GM12878 (cell line): Measurements from ENCODE around the gene CFAP90. TPM values are rescaled to one million over a fixed set of nuclear protein-coding genes. Genes with fewer than 3 reads are reported as not detected.

Experiments used
- CHD4 ChIP-seq: fragments of 200-600 bp; sonication (generic); IDR thresholded peaks from 2 replicates; pipeline ENCODE4 v1.6.1; 2016; ENCODE audit warnings: mild to moderate bottlenecking
- EGR1 ChIP-seq, 2 experiments: IDR thresholded peaks; 1 replicate in 1 of 2; 2 replicates in 1 of 2; pipeline ENCODE4 v1.6.1; 2011 to 2012; ENCODE audit warnings: low read depth in 2 of 2, low read length in 2 of 2, borderline replicate concordance in 1 of 2, mild to moderate bottlenecking in 1 of 2, moderate library complexity in 1 of 2
- GATAD2B ChIP-seq: fragments of 450-650 bp; conservative IDR thresholded peaks from 2 replicates; pipeline ENCODE4 v1.6.1; 2017; ENCODE audit warnings: low read depth, mild to moderate bottlenecking, moderate library complexity
- IKZF2 ChIP-seq, 2 experiments: fragments of 450-650 bp; IDR thresholded peaks; 2 replicates each; pipeline ENCODE4 v1.6.1; 2017; ENCODE audit warnings: mild to moderate bottlenecking in 2 of 2, moderate library complexity in 2 of 2
- POLR2AphosphoS5 ChIP-seq: IDR thresholded peaks from 2 replicates; pipeline ENCODE4 v1.6.1; 2011; ENCODE audit warnings: mild to moderate bottlenecking, low read length, inconsistent platforms
- RELA ChIP-seq: fragments of 450-650 bp; IDR thresholded peaks from 2 replicates; pipeline ENCODE4 v1.8.0; 2014; ENCODE audit warnings: borderline replicate concordance; ENCODE audit not compliant: partially characterized antibody
- RELB ChIP-seq: fragments of 450-650 bp; IDR thresholded peaks from 2 replicates; pipeline ENCODE4 v1.6.1; 2017; ENCODE audit warnings: low read depth, mild to moderate bottlenecking, moderate library complexity
- SMAD5 ChIP-seq: IDR thresholded peaks from 2 replicates; pipeline ENCODE4 v1.6.1; 2016; ENCODE audit warnings: antibody characterized with exemption, low read depth
- SUPT20H ChIP-seq: IDR thresholded peaks from 2 replicates; pipeline ENCODE4 v1.6.1; 2011; ENCODE audit warnings: low read depth, mild to moderate bottlenecking, low read length, moderate library complexity, borderline replicate concordance; ENCODE audit not compliant: control insufficient read depth
- SUZ12 ChIP-seq: fragments of 200-600 bp; sonication (generic); IDR thresholded peaks from one replicate; pipeline ENCODE4 v1.6.1; 2018; ENCODE audit warnings: antibody characterized with exemption, mild to moderate bottlenecking; ENCODE audit not compliant: unreplicated experiment
- ZBTB11 ChIP-seq: fragments of 450-650 bp; formaldehyde crosslinking; IDR thresholded peaks from 2 replicates; pipeline ENCODE4 v1.5.0; 2022; ENCODE audit warnings: mild to moderate bottlenecking, missing genetic modification characterization
- ZNF384 ChIP-seq: IDR thresholded peaks from 2 replicates; pipeline ENCODE4 v1.6.1; 2012; ENCODE audit warnings: low read depth, mild to moderate bottlenecking, low read length, improper control_type of control experiment, borderline replicate concordance
- ZNF592 ChIP-seq: fragments of 450-650 bp; IDR thresholded peaks from 2 replicates; pipeline ENCODE4 v1.6.1; 2017; ENCODE audit warnings: mild to moderate bottlenecking, moderate library complexity
- polyA plus RNA-seq, 11 experiments: library from polyadenylated mRNA; depleted of rRNA in 4 of 11; unstranded in 6 of 11; stranded (reverse) in 5 of 11; fragments of >200 nt; fragmentation: Nextera tagmentation in 4 of 11; fragmentation: Illumina TruSeq in 1 of 11; extraction: Ambion mirVana in 4 of 11; extraction: Trizol in 1 of 11; gene quantifications; 1 replicate in 1 of 11; 2 replicates in 10 of 11; pipeline versions ENCODE4 v1.2.1 to v1.2.3, GENCODE V29; 2011 to 2016; ENCODE audit warnings: inconsistent platforms in 2 of 11, missing spikeins in 2 of 11, low read depth in 1 of 11
- total RNA-seq, 4 experiments: library from RNA; depleted of rRNA in 3 of 4; stranded (reverse); fragments of >200 nt in 3 of 4; fragmentation: Illumina TruSeq in 1 of 4; extraction: Trizol in 1 of 4; gene quantifications; 2 replicates each; pipeline versions ENCODE4 v1.2.1 to v1.2.3, GENCODE V29; 2013 to 2021
- TF ChIP-seq, protein P1 (sequence below): IDR thresholded peaks from 2 replicates; pipeline ENCODE4 v1.6.1; 2012; ENCODE audit warnings: low read depth, low read length, improper control_type of control experiment
- TF ChIP-seq, protein P2 (sequence below): fragments of 450-650 bp; IDR thresholded peaks from 2 replicates; pipeline ENCODE4 v1.6.1; 2016; ENCODE audit warnings: mild to moderate bottlenecking

Gene CFAP90
- total and polyA plus RNA-seq, 10 of the 15 experiments (the other 5 are each of a cell fraction or from before 2014, with no cell fraction given), result not detected

DNA sequence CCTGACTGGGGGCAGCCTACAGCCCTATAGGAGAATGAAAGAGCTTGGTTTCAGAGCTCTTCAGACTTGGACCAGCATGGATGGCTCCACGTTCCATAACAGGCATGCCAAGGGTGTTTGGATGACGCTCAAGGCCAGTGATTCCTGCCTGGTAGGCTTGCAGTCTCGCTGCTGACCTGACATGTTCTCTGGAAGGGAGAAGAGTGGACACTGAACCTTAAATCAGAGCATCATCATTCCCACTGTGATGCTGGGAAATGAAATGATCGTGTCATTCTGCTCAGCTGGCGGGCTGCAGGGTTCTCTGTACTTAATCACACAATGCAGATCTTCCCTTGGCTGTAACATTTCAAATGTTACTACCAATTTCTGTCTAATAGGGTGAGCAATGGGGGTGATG, 57.0 kb downstream of the CFAP90 start (continued):
- TF ChIP-seq CHD4 (no peak), ZBTB11 (CRISPR knock-in tag) (no peak), EGR1 (IDR thresholded peaks at IDR 0.05; ENCODE audit: borderline replicate concordance in 1 of 2, low read depth in 2 of 2, low read length in 2 of 2) (no peak), SMAD5 (no peak), SUZ12 (no peak), IKZF2 (IDR thresholded peaks at IDR 0.05) (no peak), ZNF384 (no peak), ZNF592 (no peak), RELA (no peak), POLR2AphosphoS5 (no peak), RELB (no peak), GATAD2B (no peak), SUPT20H (no peak)
- TF ChIP-seq, protein P1, sequence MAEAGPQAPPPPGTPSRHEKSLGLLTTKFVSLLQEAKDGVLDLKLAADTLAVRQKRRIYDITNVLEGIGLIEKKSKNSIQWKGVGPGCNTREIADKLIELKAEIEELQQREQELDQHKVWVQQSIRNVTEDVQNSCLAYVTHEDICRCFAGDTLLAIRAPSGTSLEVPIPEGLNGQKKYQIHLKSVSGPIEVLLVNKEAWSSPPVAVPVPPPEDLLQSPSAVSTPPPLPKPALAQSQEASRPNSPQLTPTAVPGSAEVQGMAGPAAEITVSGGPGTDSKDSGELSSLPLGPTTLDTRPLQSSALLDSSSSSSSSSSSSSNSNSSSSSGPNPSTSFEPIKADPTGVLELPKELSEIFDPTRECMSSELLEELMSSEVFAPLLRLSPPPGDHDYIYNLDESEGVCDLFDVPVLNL, result no peak
- TF ChIP-seq, protein P2, sequence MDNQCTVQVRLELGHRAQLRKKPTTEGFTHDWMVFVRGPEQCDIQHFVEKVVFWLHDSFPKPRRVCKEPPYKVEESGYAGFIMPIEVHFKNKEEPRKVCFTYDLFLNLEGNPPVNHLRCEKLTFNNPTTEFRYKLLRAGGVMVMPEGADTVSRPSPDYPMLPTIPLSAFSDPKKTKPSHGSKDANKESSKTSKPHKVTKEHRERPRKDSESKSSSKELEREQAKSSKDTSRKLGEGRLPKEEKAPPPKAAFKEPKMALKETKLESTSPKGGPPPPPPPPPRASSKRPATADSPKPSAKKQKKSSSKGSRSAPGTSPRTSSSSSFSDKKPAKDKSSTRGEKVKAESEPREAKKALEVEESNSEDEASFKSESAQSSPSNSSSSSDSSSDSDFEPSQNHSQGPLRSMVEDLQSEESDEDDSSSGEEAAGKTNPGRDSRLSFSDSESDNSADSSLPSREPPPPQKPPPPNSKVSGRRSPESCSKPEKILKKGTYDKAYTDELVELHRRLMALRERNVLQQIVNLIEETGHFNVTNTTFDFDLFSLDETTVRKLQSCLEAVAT, result no peak
- TF ChIP-seq, all 136 proteins: peak for 0
